Middle frontal gyrus (tissue), 1 donor: ENCODE data around the gene QSOX1.

Experiments used
- DNase-seq: peaks from one replicate; pipeline ENCODE4 v3.0.0-alpha.2; 2015; ENCODE audit warnings: low spot score; ENCODE audit errors: extremely low spot score

QSOX1 gene

GRCh38 chr1:180232521-180233043, 77.9 kb downstream of the QSOX1 start:
- no peak for DNase-seq

- no peak for DNase-seq
These were observed 78.7 kb downstream of the QSOX1 start for GRCh38 chr1:180233191-180234011.

- DNase-seq = no peak
These were observed 79.9 kb downstream of the QSOX1 start for GRCh38 chr1:180234369-180235076.

GRCh38 chr1:180235077-180235501, 80.4 kb downstream of the QSOX1 start:
- DNase-seq = no peak

GRCh38 chr1:180235502-180236239, 81.0 kb downstream of the QSOX1 start:
- DNase-seq = no peak

- no peak for DNase-seq
These were observed 82.2 kb downstream of the QSOX1 start for GRCh38 chr1:180236698-180237509.

- DNase-seq = no peak
These were observed 83.3 kb downstream of the QSOX1 start for GRCh38 chr1:180237869-180238476.

- DNase-seq = no peak
These were observed 84.0 kb downstream of the QSOX1 start for GRCh38 chr1:180238675-180239074.

- DNase-seq = no peak
These were observed 84.8 kb downstream of the QSOX1 start for GRCh38 chr1:180239145-180240096.

- DNase-seq = no peak
These were observed 87.3 kb downstream of the QSOX1 start for GRCh38 chr1:180241716-180242544.

GRCh38 chr1:180243517-180244221, 89.0 kb downstream of the QSOX1 start:
- no peak for DNase-seq

- DNase-seq = no peak
These were observed 90.2 kb downstream of the QSOX1 start for GRCh38 chr1:180244840-180245239.

- no peak for DNase-seq
These were observed 91.9 kb downstream of the QSOX1 start for GRCh38 chr1:180246579-180246978.

GRCh38 chr1:180247061-180247460, 92.4 kb downstream of the QSOX1 start:
- no peak for DNase-seq

GRCh38 chr1:180247580-180247979, 92.9 kb downstream of the QSOX1 start:
- no peak for DNase-seq

GRCh38 chr1:180248176-180248575, 93.5 kb downstream of the QSOX1 start:
- DNase-seq = no peak

- no peak for DNase-seq
These were observed 94.3 kb downstream of the QSOX1 start for GRCh38 chr1:180248731-180249681.
